Suprapubic skin (tissue), 3 donors: ENCODE results near the gene KLF15.

Source experiments
- POLR2A ChIP-seq, 2 donors: fragments of 450-650 bp; IDR thresholded peaks; one replicate each; pipeline ENCODE4 v1.6.1; 2017; ENCODE audit warnings: antibody characterized with exemption in 2 of 2, mild to moderate bottlenecking in 2 of 2, moderate library complexity in 2 of 2
- TF ChIP-seq, protein P1 (sequence below), 2 donors: fragments of 200-600 bp in 1 of 2; fragments of 450-650 bp in 1 of 2; sonication (generic) in 1 of 2; IDR thresholded peaks; one replicate each; pipeline ENCODE4 v1.5.1; 2016 to 2019; ENCODE audit warnings: antibody characterized with exemption in 2 of 2, mild to moderate bottlenecking in 1 of 2, moderate library complexity in 1 of 2

- TF ChIP-seq, protein P1, sequence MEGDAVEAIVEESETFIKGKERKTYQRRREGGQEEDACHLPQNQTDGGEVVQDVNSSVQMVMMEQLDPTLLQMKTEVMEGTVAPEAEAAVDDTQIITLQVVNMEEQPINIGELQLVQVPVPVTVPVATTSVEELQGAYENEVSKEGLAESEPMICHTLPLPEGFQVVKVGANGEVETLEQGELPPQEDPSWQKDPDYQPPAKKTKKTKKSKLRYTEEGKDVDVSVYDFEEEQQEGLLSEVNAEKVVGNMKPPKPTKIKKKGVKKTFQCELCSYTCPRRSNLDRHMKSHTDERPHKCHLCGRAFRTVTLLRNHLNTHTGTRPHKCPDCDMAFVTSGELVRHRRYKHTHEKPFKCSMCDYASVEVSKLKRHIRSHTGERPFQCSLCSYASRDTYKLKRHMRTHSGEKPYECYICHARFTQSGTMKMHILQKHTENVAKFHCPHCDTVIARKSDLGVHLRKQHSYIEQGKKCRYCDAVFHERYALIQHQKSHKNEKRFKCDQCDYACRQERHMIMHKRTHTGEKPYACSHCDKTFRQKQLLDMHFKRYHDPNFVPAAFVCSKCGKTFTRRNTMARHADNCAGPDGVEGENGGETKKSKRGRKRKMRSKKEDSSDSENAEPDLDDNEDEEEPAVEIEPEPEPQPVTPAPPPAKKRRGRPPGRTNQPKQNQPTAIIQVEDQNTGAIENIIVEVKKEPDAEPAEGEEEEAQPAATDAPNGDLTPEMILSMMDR (IDR thresholded peaks at IDR 0.05) = no peak
- TF ChIP-seq POLR2A (IDR thresholded peaks at IDR 0.05) = no peak
Observed at GRCh38 chr3:126390751-126391150, 33.5 kb upstream of the KLF15 start.
